ENCODE data around the gene IQCE. TPM values are rescaled to one million over a fixed set of nuclear protein-coding genes. Genes with fewer than 3 reads are reported as not detected.

Gene IQCE
- total RNA-seq, 1 donor from 2014 or later, result 32.0 TPM

DNA sequence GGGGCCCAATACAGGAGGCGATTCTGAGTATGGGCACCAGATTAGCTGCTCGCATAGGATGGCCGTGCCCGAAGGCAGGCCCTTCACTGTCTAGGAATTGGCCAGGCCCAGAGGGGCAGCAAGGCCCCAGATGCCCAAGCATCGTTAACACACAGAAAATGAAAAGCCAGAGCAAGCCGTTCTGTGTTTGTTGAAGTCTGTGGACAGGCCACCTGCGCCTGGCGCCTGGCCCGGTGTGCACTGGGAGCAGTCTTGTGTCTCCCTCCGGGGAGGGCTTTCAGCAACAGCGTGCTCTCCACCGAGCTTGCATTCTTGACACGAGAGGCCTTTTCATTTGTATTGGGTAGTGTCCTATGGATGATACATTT is 38.5 kb downstream of the IQCE start:
- Histone ChIP-seq H3K36me3 (peaks cover 97% of the 10 kb centered on the region), H3K4me1 (no peaks in the 10 kb centered on the region), H3K27ac (no peak overlapping the region), H3K4me3 (no peak overlapping the region), H3K27me3 (ENCODE audit: low read depth) (no peaks in the 10 kb centered on the region), H3K9me3 (no peaks in the 10 kb centered on the region)
- TF ChIP-seq, protein P1, sequence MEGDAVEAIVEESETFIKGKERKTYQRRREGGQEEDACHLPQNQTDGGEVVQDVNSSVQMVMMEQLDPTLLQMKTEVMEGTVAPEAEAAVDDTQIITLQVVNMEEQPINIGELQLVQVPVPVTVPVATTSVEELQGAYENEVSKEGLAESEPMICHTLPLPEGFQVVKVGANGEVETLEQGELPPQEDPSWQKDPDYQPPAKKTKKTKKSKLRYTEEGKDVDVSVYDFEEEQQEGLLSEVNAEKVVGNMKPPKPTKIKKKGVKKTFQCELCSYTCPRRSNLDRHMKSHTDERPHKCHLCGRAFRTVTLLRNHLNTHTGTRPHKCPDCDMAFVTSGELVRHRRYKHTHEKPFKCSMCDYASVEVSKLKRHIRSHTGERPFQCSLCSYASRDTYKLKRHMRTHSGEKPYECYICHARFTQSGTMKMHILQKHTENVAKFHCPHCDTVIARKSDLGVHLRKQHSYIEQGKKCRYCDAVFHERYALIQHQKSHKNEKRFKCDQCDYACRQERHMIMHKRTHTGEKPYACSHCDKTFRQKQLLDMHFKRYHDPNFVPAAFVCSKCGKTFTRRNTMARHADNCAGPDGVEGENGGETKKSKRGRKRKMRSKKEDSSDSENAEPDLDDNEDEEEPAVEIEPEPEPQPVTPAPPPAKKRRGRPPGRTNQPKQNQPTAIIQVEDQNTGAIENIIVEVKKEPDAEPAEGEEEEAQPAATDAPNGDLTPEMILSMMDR (IDR thresholded peaks at IDR 0.05), result no peak
- no peak for ATAC-seq
- no peak for DNase-seq
- intact Hi-C loops (cut with DNase I), result no loop called here

DNA sequence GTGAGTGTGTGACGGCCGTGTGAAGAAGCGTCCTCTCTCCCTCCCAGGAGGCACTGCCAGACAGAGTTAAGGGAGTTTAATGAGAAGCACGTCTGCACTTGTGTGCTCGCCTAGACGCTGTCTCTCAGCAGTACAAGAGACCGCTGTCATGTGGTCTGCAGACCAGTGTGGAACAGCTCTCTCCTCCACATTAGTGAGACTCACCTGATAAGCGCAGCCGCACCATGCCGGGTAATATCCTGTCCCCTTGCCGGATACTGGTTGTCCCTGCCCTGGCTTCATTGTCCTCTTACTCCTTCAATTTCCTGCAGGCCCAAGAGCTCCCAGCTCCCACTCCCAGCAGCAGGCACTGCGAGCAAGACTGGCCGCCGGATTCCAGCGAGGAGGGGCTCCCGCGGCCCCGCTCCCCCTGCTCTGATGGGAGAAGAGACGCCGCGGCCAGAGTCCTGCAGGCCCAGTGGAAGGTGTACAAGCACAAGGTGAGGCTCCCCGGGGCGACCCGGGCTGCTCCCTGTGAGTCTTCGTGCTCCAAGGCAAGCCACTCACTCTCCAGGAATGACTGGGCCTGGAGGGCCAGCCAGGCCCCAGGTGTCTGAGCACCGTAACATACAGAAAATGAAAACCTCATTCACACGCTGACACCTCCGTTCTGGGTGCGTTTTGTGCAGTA is 39.5 kb downstream of the IQCE start:
- TF ChIP-seq, protein P1 (IDR thresholded peaks at IDR 0.05), result no peak
- Histone ChIP-seq H3K27me3 (ENCODE audit: low read depth) (no peaks in the 10 kb centered on the region), H3K4me3 (no peak overlapping the region), H3K9me3 (no peaks in the 10 kb centered on the region), H3K36me3 (peaks cover 90% of the 10 kb centered on the region), H3K4me1 (no peaks in the 10 kb centered on the region), H3K27ac (no peak overlapping the region)
- intact Hi-C loops (cut with DNase I), result no loop called here
- DNase-seq, result no peak
- no peak for ATAC-seq

DNA sequence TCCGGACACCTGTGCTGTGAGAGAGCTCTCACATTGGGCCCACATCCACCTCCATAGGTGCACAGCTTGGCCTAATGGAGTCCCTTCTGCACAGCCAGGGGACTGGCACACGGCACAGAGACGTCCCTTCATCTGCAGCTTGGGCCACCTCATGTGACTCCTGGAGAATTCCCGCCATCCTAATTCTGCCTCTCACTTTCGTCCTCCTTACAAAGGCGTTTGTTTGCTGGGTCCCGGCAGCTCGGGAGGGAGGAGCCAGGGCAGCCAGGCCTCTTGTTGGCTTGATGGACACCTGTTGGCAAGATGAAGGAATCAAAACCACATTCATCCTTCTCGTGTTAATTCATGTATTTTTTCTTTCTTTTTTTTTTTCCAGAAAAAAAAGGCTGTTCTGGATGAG is 42.3 kb downstream of the IQCE start:
- TF ChIP-seq, protein P1 (IDR thresholded peaks at IDR 0.05), result no peak
- DNase-seq (no peak), ATAC-seq (no peak)
- H3K27ac ChIP-seq, result no peak overlapping the region
- peaks cover 68% of the 10 kb centered on the region for H3K36me3 ChIP-seq
- H3K4me3 ChIP-seq, result no peak overlapping the region
- no peaks in the 10 kb centered on the region for H3K9me3 ChIP-seq
- intact Hi-C loops (cut with DNase I), result no loop called here
- H3K4me1 ChIP-seq, result peaks cover 6% of the 10 kb centered on the region
- no peaks in the 10 kb centered on the region for H3K27me3 ChIP-seq (ENCODE audit: low read depth)

DNA sequence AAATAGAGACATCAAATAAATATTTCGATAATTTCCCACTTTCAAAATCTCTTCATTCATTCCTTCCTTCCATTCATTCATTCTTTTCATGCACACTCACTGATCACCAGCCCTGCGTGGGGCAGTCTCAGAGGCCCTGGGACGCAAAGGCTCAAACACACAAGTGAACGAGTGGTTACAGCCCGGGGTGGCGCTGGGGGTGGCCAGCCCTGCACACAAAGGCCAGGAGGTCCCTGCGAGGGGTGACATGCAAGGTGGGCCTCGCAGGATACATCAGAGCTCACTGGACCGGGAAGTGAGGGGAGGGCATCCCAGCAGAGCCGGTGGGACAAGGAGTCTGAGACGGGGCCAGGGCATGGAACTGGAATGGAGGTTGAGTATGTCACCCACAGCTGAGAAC is 43.1 kb downstream of the IQCE start:
- TF ChIP-seq, protein P1 (IDR thresholded peaks at IDR 0.05), result no peak
- DNase-seq (no peak), ATAC-seq (no peak)
- peaks cover 62% of the 10 kb centered on the region for H3K36me3 ChIP-seq
- H3K27ac ChIP-seq, result no peak overlapping the region
- H3K27me3 ChIP-seq (ENCODE audit: low read depth), result no peaks in the 10 kb centered on the region
- peaks cover 14% of the 10 kb centered on the region for H3K4me1 ChIP-seq
- intact Hi-C loops (cut with DNase I), result no loop called here
- no peaks in the 10 kb centered on the region for H3K9me3 ChIP-seq
- no peak overlapping the region for H3K4me3 ChIP-seq

DNA sequence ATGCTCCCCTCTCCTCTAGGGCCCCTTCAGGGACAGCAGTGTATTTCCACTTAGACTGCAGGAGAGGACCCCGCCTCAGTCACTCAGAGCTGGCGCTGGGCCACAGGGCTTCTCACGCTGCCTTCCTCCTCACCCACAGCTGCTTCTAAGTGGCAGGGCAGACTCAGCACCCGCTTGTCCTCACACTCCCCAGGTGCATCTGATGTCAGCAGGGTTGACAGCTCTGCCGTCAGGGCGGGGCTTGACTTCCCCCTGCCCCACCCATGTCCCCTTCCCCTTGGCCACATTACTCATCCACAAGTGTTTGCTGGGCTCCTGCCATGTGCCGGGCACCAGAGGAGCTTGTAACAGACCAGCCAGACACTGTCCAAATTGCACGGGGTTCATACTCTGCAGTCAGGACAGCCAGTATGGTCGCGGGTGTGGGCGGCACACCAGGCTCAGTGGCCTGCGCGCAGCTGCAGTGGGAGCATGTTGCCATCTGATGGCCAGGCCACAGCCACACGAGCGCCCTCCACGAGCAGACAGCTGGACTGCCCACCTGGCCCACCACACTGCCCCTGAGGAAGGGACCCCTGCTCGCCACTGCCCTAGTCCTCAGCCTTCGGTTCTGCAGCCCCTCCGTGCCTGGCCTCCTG is 43.7 kb downstream of the IQCE start:
- H3K4me1 ChIP-seq, result peaks cover 20% of the 10 kb centered on the region

More for the DNA sequence above, 43.7 kb downstream of the IQCE start:
- Histone ChIP-seq H3K9me3 (no peaks in the 10 kb centered on the region), H3K27ac (no peak overlapping the region), H3K4me3 (no peak overlapping the region), H3K27me3 (ENCODE audit: low read depth) (no peaks in the 10 kb centered on the region), H3K36me3 (peaks cover 56% of the 10 kb centered on the region)
- intact Hi-C loops (cut with DNase I), result no loop called here
- ATAC-seq (peak in 1 of 2 donors; percentile 4), DNase-seq (no peak)
- TF ChIP-seq, protein P1 (IDR thresholded peaks at IDR 0.05), result no peak
